SH-SY5Y (cell line): ENCODE data around the gene MOB1B.

ENCODE experiments used
- GATA2 ChIP-seq: IDR thresholded peaks from 2 replicates; pipeline ENCODE4 v1.6.1; 2011; ENCODE audit warnings: mild to moderate bottlenecking, low read depth, low read length
- GATA3 ChIP-seq: IDR thresholded peaks from 2 replicates; pipeline ENCODE4 v1.6.1; 2011; ENCODE audit warnings: low read depth, mild to moderate bottlenecking, low read length, moderate library complexity

Gene MOB1B

DNA sequence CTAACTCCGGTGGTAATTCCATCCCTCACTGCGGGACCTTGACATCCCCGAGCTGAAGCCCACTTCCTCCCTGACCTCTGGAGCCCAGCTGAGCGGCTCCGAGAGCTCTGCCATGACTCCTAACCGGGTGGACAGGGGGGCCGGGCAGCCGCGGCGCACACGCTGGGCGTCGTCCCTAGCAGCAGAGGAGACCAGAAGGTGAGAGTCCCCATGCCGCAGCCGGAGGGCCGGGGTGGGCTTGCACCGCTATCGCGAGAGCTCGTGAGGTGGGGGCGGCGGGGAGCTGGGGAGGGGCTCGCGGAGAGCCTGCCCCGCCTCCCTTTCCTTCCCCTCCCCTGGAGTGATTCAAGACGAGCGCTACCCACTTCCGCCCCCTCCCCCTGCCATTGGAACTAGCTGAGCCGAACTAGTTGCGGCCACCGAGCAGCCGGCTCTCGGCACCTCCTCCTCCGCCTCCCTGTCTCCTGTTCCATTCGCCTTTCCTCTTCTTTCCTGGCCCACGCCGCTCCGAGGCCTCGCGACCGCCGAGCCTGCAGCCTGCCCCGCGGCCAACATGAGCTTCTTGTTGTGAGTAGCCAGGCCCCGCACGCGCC lies at the start of gene MOB1B:
Gene MOB1B, plus strand, starts transcription at position 386 of the 593 bp plus-strand sequence. Its CDS starts 168 bp downstream, at position 554.
- TF ChIP-seq GATA2 = no peak
- no peak for TF ChIP-seq GATA3

DNA sequence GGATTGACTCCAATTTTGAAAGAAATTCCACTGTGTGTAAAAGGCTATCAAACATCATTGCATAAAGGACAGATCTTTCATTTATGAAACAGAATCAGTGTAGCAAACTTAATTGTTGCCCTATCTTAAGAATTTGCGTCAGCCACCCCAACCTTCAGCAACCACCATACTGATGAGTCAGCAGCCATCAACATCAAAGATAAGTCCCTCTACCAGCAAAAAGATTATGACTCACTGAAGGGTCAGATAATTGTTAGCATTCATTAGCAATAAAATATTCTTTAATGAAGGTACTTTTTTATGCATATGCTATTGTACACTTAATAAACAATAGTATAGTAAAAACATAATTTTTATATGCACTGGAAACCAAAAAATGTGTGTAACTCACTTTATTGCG lies 46.7 kb upstream of the MOB1B start:
- TF ChIP-seq GATA3 = no peak
- TF ChIP-seq GATA2 = no peak

DNA sequence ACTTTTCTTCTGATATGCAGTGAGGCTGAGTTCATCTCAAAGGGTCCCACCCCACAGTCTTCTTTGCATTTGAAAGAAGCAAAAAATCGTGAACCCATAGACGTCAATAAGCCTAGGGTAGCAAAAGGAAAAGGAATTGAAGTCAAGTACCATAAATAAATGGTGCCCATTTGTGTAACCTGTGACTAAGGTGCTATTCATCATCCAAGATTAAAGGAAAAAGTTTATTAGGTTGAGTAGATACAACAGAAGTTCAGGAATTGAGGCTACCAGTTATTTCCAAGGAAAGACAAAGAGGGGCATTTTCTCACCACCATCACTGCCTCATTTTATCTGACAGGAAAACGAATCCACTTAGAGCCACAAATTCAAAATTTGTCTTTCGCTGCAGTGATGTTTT lies 43.7 kb upstream of the MOB1B start:
- TF ChIP-seq GATA3 = no peak
- TF ChIP-seq GATA2 = no peak

DNA sequence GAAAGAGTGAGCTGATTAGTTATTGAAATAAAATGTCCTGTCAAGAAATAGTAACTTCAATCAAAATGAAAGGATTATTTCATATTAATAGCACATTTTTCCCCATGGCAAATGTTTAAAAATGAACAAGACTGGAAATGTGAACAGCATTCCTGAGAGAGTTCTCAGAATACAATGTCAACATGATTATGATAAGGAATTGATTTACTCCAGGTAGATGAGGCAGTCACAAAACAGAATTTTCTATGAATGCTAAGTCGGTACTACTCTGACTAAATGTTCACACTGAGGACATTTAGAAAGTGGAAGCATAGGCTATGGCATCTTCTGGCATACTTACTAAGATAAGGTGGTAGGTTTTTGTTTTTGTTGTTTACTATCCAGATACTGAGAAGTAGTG lies 43.1 kb upstream of the MOB1B start:
- TF ChIP-seq GATA3 (no peak), GATA2 (no peak)

DNA sequence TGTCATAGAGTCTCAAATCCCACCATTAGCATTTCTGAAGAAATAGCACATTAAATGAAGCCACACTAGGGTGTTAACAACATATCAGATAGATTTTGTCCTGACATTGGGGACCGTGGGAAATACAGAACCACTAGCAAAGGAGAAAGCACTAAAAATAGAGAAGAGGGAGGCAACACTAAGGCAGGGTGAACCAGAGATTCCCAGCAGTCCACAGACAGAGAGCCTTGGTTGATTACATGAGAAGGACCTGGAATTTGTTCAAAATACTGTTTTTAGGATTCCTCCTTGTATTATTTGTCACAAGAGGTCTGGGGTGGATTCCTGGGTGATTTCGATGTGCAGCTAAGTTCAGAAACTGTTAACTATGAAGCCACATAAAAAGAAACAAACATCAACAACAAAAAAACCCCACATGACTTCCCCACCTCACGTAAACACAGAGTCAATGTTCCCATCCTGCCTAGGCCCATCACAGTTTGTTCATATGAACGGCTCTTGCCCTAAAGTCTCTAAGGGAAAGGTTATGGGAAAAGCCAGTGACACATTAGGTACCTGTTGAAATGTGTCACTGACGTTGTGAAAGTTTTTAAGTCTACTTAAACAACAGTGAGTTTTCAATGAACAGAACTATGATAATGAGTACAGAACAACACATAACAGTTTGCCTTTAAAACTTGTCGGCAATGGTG lies 38.9 kb upstream of the MOB1B start:
- TF ChIP-seq GATA2 = no peak
- TF ChIP-seq GATA3 = no peak

DNA sequence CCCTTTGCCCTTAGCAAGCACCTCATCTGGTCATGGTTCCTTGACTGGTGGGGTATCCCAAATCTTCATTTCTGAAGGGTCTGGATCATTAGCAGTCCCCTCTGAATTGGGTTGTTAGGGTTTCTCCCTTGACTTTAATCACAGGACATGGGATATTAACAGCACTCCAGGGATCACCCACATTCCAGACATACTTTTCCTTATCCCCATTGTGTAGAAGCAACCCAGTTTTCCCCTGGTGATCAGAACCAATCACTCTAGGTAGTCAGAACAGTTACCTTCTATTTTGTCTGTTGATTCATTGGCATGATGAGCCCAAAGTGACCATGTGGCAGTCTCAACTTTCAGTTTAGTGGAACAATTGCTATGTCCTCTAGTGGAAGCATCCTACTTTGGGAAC lies 33.4 kb upstream of the MOB1B start:
- TF ChIP-seq GATA2 = no peak
- TF ChIP-seq GATA3 = no peak

DNA sequence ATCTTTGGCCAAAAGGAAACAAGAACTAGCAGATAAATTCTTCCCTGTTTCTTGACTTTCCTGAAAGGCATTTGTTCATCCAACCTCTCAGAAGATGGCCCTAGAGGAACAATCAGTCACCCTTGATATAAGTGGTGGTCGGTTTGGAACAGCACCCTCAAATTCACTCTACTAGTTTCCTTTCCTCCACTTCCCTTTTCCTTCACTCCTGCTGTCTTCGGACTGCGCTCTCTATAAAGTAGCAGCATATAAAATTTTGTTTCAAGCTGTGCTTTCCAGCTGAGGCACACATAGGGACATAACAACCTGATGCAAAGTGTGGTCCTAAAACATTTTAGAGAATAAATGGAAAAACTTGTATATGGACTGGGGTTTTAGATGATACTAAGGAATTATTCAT lies 29.0 kb upstream of the MOB1B start:
- TF ChIP-seq GATA3 = no peak
- no peak for TF ChIP-seq GATA2

DNA sequence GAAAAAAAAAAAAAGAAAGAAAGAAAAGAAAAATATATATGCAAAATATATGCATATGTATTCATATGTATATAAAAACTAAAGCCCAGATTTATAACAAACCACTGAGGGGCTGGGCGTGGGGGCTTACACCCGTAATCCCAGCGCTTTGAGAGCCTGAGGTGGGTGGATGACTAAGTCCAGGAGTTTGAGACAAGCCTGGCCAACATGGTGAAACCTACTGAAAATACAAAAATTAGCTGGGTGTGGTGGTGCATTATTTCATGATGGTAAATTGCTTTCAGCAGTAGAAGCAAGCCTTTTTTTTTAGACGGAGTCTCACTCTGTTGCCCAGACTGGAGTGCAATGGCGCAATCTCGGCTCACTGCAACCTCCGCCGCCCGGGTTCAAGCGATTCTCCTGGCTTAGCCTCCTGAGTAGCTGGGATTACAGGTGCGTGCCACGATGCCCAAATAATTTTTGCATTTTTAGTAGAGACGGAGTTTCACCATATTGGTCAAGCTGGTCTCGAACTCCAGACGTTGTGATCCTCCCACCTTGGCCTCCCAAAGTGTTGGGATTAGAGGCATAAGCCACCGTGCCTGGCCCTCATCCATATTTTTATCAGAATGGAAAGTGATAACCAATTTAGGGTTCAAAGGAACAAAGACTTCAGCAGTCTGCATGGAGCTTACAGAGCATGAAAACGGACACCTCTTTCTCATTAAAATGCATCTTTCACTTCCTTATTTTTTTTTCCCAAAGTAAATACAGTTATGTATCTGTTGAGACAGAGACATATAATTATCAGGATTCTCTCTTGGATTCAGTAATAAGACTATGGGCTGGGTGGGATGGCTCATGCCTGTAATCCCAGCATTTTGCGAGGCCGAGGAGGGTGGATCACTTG lies 27.7 kb upstream of the MOB1B start:
- TF ChIP-seq GATA3 = no peak
- TF ChIP-seq GATA2 = no peak

DNA sequence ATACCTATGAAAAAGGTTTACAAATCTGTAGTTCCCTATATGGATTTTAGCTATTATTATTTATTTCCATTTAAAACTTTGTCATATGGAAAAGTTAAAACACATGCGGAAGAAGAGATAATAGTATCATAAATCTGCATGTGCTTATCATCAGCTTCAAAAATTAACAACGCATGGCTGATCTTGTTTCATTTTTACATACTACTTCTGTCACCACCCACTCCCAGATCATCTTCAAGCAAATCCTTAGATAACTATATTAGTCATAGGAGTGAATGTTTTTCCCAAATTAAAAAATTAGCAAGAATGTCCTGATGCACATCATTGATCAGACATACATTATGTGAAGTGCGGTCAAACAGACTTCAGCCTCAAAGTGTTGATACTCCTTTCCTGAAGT lies 24.6 kb upstream of the MOB1B start:
- TF ChIP-seq GATA3 = no peak
- TF ChIP-seq GATA2 = no peak

DNA sequence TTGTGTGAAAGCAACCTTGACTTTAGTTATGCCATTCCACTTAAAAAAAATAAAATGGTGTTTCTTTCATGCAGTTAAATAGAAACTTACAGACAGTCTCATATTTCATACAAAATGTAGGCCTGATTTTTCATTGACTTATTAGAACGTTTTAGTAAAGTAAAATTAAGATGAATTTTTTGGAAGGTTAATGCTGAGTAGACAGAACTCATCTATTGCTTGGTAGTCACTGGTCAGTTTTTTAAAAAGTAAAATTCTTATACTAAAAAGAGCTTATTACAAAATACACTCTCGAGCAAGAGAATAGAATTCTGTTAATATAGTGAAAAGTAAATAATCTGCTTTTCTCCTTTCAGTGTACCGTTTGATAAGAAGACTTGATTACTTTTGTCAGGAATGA lies 21.4 kb upstream of the MOB1B start:
- no peak for TF ChIP-seq GATA3
- TF ChIP-seq GATA2 = no peak

DNA sequence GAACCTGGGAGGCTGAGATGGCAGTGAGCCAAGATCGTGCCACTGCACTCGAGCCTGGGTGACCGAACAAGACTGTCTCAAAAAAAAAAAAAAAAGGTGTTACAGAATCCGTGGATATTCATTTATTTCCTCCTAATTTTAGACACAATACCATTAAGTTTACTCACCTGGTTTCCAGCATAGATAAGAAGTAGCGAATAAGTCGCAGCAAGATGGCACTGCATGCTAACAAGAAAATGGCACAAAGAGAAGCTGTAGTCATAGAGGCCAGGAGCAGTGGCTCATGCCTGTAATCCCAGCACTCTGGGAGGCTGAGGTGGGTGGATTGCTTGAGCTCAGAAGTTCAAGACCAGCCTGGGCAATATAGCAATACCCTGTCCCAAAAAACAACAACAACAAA lies 17.0 kb upstream of the MOB1B start:
- TF ChIP-seq GATA2 (no peak), GATA3 (no peak)

DNA sequence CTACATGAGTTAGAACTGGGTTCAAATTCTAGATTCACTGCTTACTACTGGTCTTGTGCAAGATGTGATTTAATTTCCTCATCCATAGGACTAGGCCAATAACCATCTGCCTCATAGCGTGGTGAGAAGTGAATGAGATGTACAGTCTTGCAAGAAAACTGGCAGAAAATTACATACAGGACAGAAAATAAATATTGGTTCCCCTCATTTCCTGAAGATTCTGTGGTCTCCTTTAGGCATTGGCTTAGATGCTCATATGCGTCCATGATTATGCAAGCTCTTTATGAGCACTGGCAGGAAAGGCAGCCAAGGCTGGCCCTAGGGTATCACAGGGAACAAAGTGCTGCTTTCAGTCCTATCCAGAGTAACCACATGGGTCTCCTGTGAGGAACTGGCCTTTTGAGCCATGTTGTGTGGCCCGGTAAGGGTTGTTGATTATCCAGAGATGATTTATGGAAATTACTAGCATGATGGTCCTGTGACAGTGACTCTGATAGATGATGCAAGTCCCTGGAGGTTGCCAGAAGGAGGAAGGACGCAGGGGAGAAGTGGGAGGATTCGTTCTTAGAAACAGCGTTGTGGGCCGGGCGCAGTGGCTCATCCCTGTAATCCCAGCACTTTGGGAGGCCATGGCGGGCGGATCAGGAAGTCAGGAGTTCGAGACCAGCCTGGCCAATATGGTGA lies 9.9 kb upstream of the MOB1B start:
- no peak for TF ChIP-seq GATA2
- TF ChIP-seq GATA3 = no peak

DNA sequence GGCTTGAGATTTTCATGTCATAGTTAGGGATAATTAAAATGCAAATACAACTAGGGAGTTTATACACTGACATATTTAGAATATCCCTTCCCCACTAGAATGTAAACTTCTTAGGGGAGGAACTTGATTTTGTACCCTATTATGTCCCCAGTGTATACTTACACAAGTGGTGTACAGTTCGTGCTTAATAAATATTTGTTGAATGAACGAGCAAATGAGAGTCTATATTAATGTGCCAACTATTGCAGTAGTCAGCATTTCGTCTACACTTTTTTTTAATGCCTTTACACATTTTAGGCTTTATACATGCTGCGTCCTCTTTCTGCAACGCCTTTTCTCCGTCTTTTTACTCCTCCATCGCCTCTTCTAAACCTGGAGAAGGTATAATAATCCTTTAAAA lies 8.4 kb upstream of the MOB1B start:
- no peak for TF ChIP-seq GATA2
- TF ChIP-seq GATA3 = no peak

DNA sequence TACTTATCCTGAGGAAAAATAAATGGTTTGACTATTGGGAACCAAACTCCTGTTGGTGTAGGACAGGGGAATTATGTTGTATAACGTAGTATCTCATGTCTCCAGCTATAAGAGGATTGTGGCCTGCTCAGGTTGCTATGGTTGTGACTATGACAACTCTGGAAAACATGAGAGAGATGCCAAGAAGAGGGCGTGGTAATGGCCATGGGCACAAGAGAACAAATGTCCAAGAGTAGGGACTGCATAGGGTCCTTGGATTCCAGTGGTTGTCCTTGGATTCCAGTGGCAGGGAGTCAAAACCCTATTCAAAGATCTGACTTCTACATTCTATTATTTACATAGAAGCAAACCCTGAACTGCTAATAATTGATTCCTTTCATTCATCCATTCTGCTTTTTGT lies 6.8 kb upstream of the MOB1B start:
- TF ChIP-seq GATA3 = no peak
- no peak for TF ChIP-seq GATA2

DNA sequence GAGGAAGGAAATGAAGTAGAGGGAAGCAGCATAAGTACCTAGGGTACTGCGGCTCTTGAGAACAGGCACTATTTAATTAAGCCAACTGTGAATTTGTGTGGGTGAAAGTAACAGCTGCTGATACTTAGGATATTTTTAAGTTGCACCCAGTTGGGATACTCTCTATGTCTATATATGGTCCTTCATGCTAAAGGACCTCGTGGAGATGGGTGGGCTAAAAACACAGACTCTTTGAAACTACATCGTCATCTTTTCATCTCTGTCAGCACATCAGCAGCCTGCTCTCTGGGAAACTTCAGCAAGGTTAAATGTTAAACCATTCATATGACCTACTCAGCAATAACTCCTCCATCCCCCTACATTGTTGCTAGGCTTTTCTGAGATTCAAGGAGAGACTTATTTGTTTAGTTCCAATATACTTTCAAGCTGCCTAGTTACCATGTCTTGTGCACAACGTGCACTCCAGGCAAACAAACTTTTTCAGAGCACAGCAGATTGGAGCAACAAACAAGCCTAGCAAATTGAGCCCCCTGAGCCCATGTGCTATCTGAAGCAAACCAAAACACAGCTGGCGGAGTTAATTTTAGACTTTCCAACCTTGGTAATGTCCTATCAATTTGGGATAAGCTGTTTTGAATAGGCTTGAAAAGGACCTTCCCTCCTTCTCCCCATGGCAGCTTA lies 6.2 kb upstream of the MOB1B start:
- TF ChIP-seq GATA2 = no peak
- TF ChIP-seq GATA3 = no peak
